Measurements from ENCODE around the gene CD70. TPM values are rescaled to one million over a fixed set of nuclear protein-coding genes. Genes with fewer than 3 reads are reported as not detected.

The CD70 gene
- total RNA-seq, 1 donor from 2014 or later: 3.9 TPM

GRCh38 chr19:6632002-6632621 lies 41.2 kb upstream of the CD70 start:
- peaks cover 4% of the 10 kb centered on the region for H3K27me3 Mint-ChIP-seq (ENCODE audit: low read depth)
- peaks cover 3% of the 10 kb centered on the region for H3K9me3 Mint-ChIP-seq (ENCODE audit: low read depth)
- H3K4me3 Mint-ChIP-seq (ENCODE audit: unreplicated experiment): no peak overlapping the region

DNA sequence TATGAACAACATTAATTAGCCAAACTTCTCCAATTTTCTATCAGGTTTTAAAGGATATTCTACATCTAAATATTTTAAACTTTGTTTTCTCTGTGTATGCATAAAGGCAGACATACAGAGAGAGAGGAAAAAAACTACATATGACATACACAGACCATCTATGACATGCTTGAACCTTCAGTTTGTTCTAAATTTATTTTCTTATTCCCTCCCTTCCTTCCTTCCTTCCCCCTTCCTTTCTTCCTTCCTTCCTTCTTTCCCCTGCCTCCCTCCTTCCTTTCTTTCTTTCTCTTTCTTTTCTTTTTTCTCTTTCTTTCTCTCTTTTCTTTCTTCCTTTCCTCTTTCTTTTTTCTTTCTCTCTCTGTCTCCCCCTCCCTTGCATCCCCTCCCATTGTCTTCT lies 35.8 kb upstream of the CD70 start:
- peaks cover 17% of the 10 kb centered on the region for H3K9me3 Mint-ChIP-seq (ENCODE audit: low read depth)
- H3K36me3 Mint-ChIP-seq (ENCODE audit: low read depth): peaks cover 2% of the 10 kb centered on the region

More at GRCh38 chr19:6632002-6632621, 41.2 kb upstream of the CD70 start:
- peaks cover 8% of the 10 kb centered on the region for H3K4me1 Mint-ChIP-seq (ENCODE audit: low read depth)
- H3K36me3 Mint-ChIP-seq (ENCODE audit: low read depth): no peaks in the 10 kb centered on the region
- peak; percentile 95 for TF ChIP-seq CTCF (IDR thresholded peaks at IDR 0.05)
- no peak for DNase-seq (ENCODE audit: low spot score)
- peak overlapping the region; percentile 17 for H3K27ac Mint-ChIP-seq (ENCODE audit: unreplicated experiment)

GRCh38 chr19:6617374-6617773 lies 26.4 kb upstream of the CD70 start:
- H3K9me3 Mint-ChIP-seq (ENCODE audit: low read depth): peaks cover 31% of the 10 kb centered on the region
- peaks cover 18% of the 10 kb centered on the region for H3K4me1 Mint-ChIP-seq (ENCODE audit: low read depth)
- H3K27me3 Mint-ChIP-seq (ENCODE audit: low read depth): peaks cover 12% of the 10 kb centered on the region
- no peak for DNase-seq (ENCODE audit: low spot score)
- H3K4me3 Mint-ChIP-seq (ENCODE audit: unreplicated experiment): no peak overlapping the region
- TF ChIP-seq CTCF (IDR thresholded peaks at IDR 0.05): no peak
- no peak overlapping the region for H3K27ac Mint-ChIP-seq (ENCODE audit: unreplicated experiment)
- peaks cover 9% of the 10 kb centered on the region for H3K36me3 Mint-ChIP-seq (ENCODE audit: low read depth)

More for the DNA sequence above, 35.8 kb upstream of the CD70 start:
- Mint-ChIP-seq H3K27ac (ENCODE audit: unreplicated experiment) (no peak overlapping the region), H3K4me1 (ENCODE audit: low read depth) (no peaks in the 10 kb centered on the region), H3K27me3 (ENCODE audit: low read depth) (peaks cover 10% of the 10 kb centered on the region), H3K4me3 (ENCODE audit: unreplicated experiment) (no peak overlapping the region)
- no peak for DNase-seq (ENCODE audit: low spot score)
- no peak for TF ChIP-seq CTCF (IDR thresholded peaks at IDR 0.05)

- Mint-ChIP-seq H3K9me3 (ENCODE audit: low read depth) (peaks cover 24% of the 10 kb centered on the region), H3K4me1 (ENCODE audit: low read depth) (peaks cover 31% of the 10 kb centered on the region), H3K36me3 (ENCODE audit: low read depth) (peaks cover 9% of the 10 kb centered on the region), H3K4me3 (ENCODE audit: unreplicated experiment) (no peak overlapping the region), H3K27me3 (ENCODE audit: low read depth) (peaks cover 8% of the 10 kb centered on the region), H3K27ac (ENCODE audit: unreplicated experiment) (no peak overlapping the region)
- DNase-seq (ENCODE audit: low spot score): no peak
- TF ChIP-seq CTCF (IDR thresholded peaks at IDR 0.05): no peak
Observed at GRCh38 chr19:6616011-6616410, 25.1 kb upstream of the CD70 start.

DNA sequence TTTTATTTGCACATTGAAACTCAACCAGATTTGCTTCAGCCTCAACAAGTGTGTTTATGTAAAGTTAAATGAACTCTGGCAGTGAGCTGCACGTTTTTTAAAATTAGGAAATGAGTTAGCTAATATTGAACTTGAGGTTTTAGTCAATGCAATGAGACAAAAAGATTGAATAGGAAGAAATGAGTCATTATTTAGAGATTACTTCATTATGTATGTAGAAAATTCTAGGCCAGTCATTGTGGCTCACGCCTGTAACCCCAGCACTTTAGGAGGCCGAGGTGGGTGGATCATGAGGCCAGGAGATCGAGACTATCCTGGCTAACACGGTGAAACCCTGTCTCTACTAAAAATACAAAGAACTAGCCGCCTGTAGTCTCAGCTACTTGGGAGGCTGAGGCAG lies 22.8 kb upstream of the CD70 start:
- DNase-seq (ENCODE audit: low spot score): no peak
- peaks cover 13% of the 10 kb centered on the region for H3K9me3 Mint-ChIP-seq (ENCODE audit: low read depth)
- no peak overlapping the region for H3K4me3 Mint-ChIP-seq (ENCODE audit: unreplicated experiment)
- H3K27ac Mint-ChIP-seq (ENCODE audit: unreplicated experiment): peak overlapping the region; percentile 51
- H3K36me3 Mint-ChIP-seq (ENCODE audit: low read depth): peaks cover 6% of the 10 kb centered on the region
- no peaks in the 10 kb centered on the region for H3K27me3 Mint-ChIP-seq (ENCODE audit: low read depth)
- TF ChIP-seq CTCF (IDR thresholded peaks at IDR 0.05): no peak
- peaks cover 48% of the 10 kb centered on the region for H3K4me1 Mint-ChIP-seq (ENCODE audit: low read depth)
